KMS-11 (cell line): Measurements from ENCODE around the gene TMEM72.

Source experiments
- H2AFZ ChIP-seq: fragments of 200-600 bp; sonication (generic); 2 replicates; pipeline ENCODE4 v1.6.1; 2016; ENCODE audit warnings: antibody characterized with exemption, mixed run types, low read depth
- H3K27ac ChIP-seq: fragments of 200-600 bp; sonication (generic); 2 replicates; pipeline ENCODE4 v1.6.1; 2016; ENCODE audit warnings: mild to moderate bottlenecking, mixed run types
- H3K27me3 ChIP-seq: fragments of 200-600 bp; sonication (generic); 2 replicates; pipeline ENCODE4 v1.6.1; 2017; ENCODE audit warnings: mild to moderate bottlenecking, low read depth, mixed run types, moderate library complexity; ENCODE audit not compliant: insufficient read depth
- H3K36me3 ChIP-seq: fragments of 200-600 bp; sonication (generic); 2 replicates; pipeline ENCODE4 v1.6.1; 2017; ENCODE audit warnings: mild to moderate bottlenecking, mixed run types; ENCODE audit not compliant: insufficient read depth
- H3K4me1 ChIP-seq: fragments of 200-600 bp; sonication (generic); 2 replicates; pipeline ENCODE4 v1.6.1; 2016; ENCODE audit warnings: mild to moderate bottlenecking, low read depth, mixed run types; ENCODE audit not compliant: poor library complexity, severe bottlenecking
- H3K4me2 ChIP-seq: fragments of 200-600 bp; sonication (generic); 2 replicates; pipeline ENCODE4 v1.7.0; 2016; ENCODE audit warnings: mild to moderate bottlenecking, mixed run types
- H3K4me3 ChIP-seq: fragments of 200-600 bp; sonication (generic); IDR thresholded peaks from 2 replicates; pipeline ENCODE4 v1.6.1; 2017; ENCODE audit warnings: low read depth, low read length, mixed read lengths; ENCODE audit not compliant: insufficient read depth
- H3K79me2 ChIP-seq: fragments of 200-600 bp; sonication (generic); 2 replicates; pipeline ENCODE4 v1.6.1; 2016; ENCODE audit warnings: low read depth, mixed run types; ENCODE audit not compliant: insufficient read depth
- H3K9ac ChIP-seq: fragments of 200-600 bp; sonication (generic); 2 replicates; pipeline ENCODE4 v1.6.1; 2016; ENCODE audit warnings: mild to moderate bottlenecking, mixed run types
- H4K20me1 ChIP-seq: fragments of 200-600 bp; sonication (generic); 2 replicates; pipeline ENCODE4 v1.6.1; 2016; ENCODE audit warnings: mild to moderate bottlenecking, mixed run types; ENCODE audit not compliant: insufficient read depth
- TF ChIP-seq, protein P1 (sequence below): fragments of 200-600 bp; sonication (generic); conservative IDR thresholded peaks from 2 replicates; pipeline ENCODE4 v1.6.1; 2017; ENCODE audit warnings: low read depth, mild to moderate bottlenecking, antibody characterized with exemption, low read length, moderate library complexity, mixed read lengths

The TMEM72 gene

DNA sequence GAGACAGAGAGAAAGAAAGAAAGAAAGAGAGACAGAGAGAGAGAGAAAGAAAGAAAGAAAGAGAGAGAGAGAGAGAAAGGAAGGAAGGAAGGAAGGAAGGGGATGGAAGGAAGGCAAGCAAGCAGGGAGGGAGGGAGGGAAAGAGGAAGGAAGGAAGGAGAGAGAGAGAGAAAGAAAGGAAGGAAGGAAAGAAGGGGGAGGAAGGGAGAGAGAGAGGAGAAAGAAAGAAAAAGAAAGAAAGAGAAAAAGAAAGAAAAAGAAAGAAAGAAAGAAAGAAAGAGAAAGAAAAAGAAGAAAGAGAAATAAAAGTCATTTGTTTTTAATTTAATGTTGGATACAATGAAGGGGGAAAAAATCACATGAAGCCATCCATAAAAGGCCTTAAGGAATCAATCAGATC is 43.8 kb downstream of the TMEM72 start:
- Histone ChIP-seq H3K4me1 (peaks cover 13% of the 10 kb centered on the region), H3K4me2 (no peak overlapping the region), H3K36me3 (no peaks in the 10 kb centered on the region), H3K79me2 (peaks cover 25% of the 10 kb centered on the region), H4K20me1 (no peaks in the 10 kb centered on the region), H2AFZ (no peak overlapping the region), H3K9ac (no peak overlapping the region), H3K27me3 (no peaks in the 10 kb centered on the region), H3K27ac (no peak overlapping the region), H3K4me3 (no peak overlapping the region)
- TF ChIP-seq, protein P1, sequence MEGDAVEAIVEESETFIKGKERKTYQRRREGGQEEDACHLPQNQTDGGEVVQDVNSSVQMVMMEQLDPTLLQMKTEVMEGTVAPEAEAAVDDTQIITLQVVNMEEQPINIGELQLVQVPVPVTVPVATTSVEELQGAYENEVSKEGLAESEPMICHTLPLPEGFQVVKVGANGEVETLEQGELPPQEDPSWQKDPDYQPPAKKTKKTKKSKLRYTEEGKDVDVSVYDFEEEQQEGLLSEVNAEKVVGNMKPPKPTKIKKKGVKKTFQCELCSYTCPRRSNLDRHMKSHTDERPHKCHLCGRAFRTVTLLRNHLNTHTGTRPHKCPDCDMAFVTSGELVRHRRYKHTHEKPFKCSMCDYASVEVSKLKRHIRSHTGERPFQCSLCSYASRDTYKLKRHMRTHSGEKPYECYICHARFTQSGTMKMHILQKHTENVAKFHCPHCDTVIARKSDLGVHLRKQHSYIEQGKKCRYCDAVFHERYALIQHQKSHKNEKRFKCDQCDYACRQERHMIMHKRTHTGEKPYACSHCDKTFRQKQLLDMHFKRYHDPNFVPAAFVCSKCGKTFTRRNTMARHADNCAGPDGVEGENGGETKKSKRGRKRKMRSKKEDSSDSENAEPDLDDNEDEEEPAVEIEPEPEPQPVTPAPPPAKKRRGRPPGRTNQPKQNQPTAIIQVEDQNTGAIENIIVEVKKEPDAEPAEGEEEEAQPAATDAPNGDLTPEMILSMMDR: no peak

DNA sequence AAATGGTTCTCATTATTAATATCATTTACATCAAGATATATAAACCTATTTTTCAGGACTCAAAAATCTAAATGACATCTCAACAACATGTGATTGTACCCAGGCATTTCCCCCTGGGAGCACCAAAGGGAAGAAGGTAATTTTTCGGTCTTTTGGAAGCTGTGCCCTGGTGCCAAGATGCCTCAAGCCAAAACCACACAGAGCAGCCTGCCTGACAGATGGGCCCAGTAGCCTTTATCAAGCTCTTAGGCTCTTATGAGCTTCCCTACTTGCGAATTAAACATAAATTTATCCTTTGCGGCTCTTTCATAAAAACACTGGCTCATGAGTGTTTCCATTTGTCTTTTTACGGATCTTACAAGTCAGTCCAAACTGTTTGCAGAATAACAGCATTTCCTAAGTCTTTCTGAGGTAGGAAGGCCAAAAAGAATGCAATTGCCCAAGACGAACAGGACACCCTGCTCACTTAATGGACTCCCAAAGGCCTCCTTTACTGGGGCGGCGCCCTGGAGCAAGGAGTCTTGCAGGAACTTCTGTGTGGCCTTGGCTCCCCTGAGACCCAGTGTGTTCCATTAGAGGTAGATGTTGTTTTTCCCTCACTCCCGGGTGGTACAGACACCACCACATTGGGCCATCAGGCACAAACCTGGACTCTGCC is 44.4 kb downstream of the TMEM72 start:
- H3K27ac ChIP-seq: no peak overlapping the region
- no peak overlapping the region for H3K4me3 ChIP-seq
- H2AFZ ChIP-seq: no peak overlapping the region
- no peaks in the 10 kb centered on the region for H3K36me3 ChIP-seq
- no peaks in the 10 kb centered on the region for H4K20me1 ChIP-seq
- no peak overlapping the region for H3K9ac ChIP-seq
- TF ChIP-seq, protein P1: no peak
- peaks cover 13% of the 10 kb centered on the region for H3K4me1 ChIP-seq
- no peaks in the 10 kb centered on the region for H3K27me3 ChIP-seq
- H3K4me2 ChIP-seq: no peak overlapping the region
- peaks cover 31% of the 10 kb centered on the region for H3K79me2 ChIP-seq

DNA sequence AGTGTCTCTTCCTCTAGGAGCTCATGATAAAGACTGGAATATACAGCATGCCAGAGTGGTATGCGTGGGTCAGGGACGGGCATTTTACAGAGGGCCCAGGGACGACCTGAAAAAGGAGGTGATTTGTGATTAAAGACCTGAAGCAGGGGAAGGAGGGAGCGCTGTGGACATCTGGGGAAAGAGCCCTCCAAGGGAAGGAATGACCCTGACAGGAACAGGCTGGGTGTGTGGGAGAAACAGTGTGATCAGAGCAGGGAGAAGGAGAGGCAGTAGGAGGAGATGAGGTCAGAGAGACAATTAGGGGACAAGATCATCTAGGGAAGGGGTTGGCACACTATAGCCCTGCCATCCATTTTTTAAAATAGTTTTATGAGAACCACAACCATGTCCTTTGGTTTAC is 45.1 kb downstream of the TMEM72 start:
- Histone ChIP-seq H3K36me3 (no peaks in the 10 kb centered on the region), H2AFZ (no peak overlapping the region), H3K4me1 (peaks cover 13% of the 10 kb centered on the region), H3K27ac (no peak overlapping the region), H3K4me2 (no peak overlapping the region), H3K27me3 (no peaks in the 10 kb centered on the region), H4K20me1 (no peaks in the 10 kb centered on the region), H3K79me2 (peaks cover 38% of the 10 kb centered on the region), H3K9ac (no peak overlapping the region), H3K4me3 (no peak overlapping the region)
- TF ChIP-seq, protein P1: no peak

DNA sequence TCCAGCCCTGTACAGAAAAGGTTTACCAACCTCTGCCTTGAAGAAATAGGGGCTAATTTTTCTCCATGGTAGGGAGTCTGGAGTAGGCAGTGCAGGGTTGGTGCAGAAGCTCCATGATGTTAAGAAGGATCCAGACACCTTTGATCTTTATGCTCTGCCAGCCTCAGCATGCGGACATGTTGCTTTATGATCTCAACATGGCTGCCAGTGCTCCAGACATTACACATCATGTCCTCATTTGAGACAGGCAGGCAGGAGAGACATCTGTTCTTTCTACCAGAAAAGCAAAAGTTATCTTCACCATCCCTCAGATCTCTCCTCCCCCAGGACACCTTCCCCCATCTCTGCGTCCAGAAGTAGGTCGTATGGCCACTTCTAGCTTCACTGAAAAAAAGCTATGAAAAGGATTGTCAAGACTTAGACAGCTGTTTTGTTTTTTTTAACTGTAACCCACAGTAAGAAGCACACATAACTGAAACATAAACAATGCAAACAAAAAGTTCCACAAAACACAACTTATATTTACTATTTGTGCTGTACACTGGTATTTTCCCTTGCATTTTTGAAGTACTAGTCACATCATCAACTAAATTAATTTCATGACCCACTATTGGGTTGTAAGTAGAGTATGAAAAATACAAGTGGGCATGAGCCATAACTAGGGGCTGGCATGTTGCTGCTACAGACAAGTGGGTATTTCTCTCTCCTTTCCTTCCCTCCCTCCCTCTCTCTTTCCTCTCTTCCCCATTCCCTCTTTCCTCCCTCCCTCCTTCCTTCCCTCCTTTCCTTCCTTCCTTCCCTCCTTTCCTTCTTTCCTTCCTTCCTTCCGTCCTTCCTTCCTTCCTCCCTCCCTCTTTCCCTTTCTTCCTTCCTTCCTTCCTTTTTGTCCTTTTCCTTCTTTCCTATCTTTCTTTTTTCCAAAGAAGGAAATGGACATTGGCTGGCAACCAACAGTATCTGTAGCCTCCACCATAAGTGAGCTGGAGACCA is 45.9 kb downstream of the TMEM72 start:
- Histone ChIP-seq H3K79me2 (peaks cover 46% of the 10 kb centered on the region), H3K4me3 (no peak overlapping the region), H3K27me3 (no peaks in the 10 kb centered on the region), H3K9ac (no peak overlapping the region), H4K20me1 (no peaks in the 10 kb centered on the region), H3K4me2 (peak overlapping the region; percentile 83; the same call in 1 of the 2 replicates), H2AFZ (no peak overlapping the region), H3K27ac (no peak overlapping the region), H3K4me1 (peaks cover 13% of the 10 kb centered on the region), H3K36me3 (no peaks in the 10 kb centered on the region)
- TF ChIP-seq, protein P1: no peak
